ENCODE results near the gene SLC22A5. TPM values are rescaled to one million over a fixed set of nuclear protein-coding genes. Genes with fewer than 3 reads are reported as not detected.

SLC22A5 gene
- polyA plus RNA-seq, 1 donor (not counting 4 experiments of a cell fraction or from before 2014, with no cell fraction given) = 14.8 TPM

- no peak for TF ChIP-seq CTCF (optimal IDR thresholded peaks at IDR 0.05 in 1 of 3, IDR thresholded peaks at IDR 0.05 in 1 of 3, conservative IDR thresholded peaks at IDR 0.05 in 1 of 3; ENCODE audit: extremely low read depth in 1 of 3, insufficient read depth in 2 of 3, low read length in 3 of 3)
- TF ChIP-seq EZH2 (IDR thresholded peaks at IDR 0.05; ENCODE audit: low read length) = no peak
- Histone ChIP-seq H3K9me3 (ENCODE audit: control insufficient read depth, low read depth, low read length) (no peaks in the 10 kb centered on the region), H4K20me1 (ENCODE audit: control insufficient read depth, extremely low read depth, insufficient read depth, low read length) (no peaks in the 10 kb centered on the region), H3K27ac (ENCODE audit: control insufficient read depth, insufficient read depth, low read length) (no peak overlapping the region), H3K36me3 (ENCODE audit: control insufficient read depth in 2 of 2, extremely low read depth in 1 of 2, insufficient read depth in 2 of 2, low read length in 2 of 2) (peaks cover 16 to 36% of the 10 kb centered on the region in 2 experiments), H3K4me1 (ENCODE audit: control insufficient read depth, extremely low read depth, insufficient read depth, low read length) (peaks cover 73% of the 10 kb centered on the region), H3K27me3 (ENCODE audit: control insufficient read depth, extremely low read depth, insufficient read depth, low read length) (no peaks in the 10 kb centered on the region), H2AFZ (ENCODE audit: control insufficient read depth, low read length) (no peak overlapping the region), H3K4me3 (ENCODE audit: control insufficient read depth in 2 of 3, extremely low read depth in 1 of 3, insufficient read depth in 2 of 3, low read depth in 1 of 3, low read length in 3 of 3) (no peak overlapping the region), H3K4me2 (ENCODE audit: control insufficient read depth, extremely low read depth, insufficient read depth, low read depth, low read length) (no peak overlapping the region), H3K9me1 (ENCODE audit: control insufficient read depth, extremely low read depth, insufficient read depth, low read length) (no peaks in the 10 kb centered on the region), H3K9ac (ENCODE audit: control insufficient read depth, extremely low read depth, insufficient read depth, low read length) (no peak overlapping the region), H3K79me2 (ENCODE audit: control insufficient read depth, insufficient read depth, low read length) (no peaks in the 10 kb centered on the region)
- DNase-seq (ENCODE audit: low read depth, low spot score) (no peak), FAIRE-seq (no peak)
- dilution Hi-C loops (cut with MboI; ENCODE audit: extremely low pct_ligation_motif_present, low sequenced_read_pairs) = no loop called here
Observed at GRCh38 chr5:132391870-132392269, 22.4 kb downstream of the SLC22A5 start.

GRCh38 chr5:132392411-132392810, 22.9 kb downstream of the SLC22A5 start:
- no peak overlapping the region for H3K9ac ChIP-seq (ENCODE audit: control insufficient read depth, extremely low read depth, insufficient read depth, low read length)
- H3K36me3 ChIP-seq (ENCODE audit: control insufficient read depth in 2 of 2, extremely low read depth in 1 of 2, insufficient read depth in 2 of 2, low read length in 2 of 2) = peaks cover 16 to 36% of the 10 kb centered on the region in 2 experiments
- H3K27ac ChIP-seq (ENCODE audit: control insufficient read depth, insufficient read depth, low read length) = no peak overlapping the region
- no peaks in the 10 kb centered on the region for H3K9me1 ChIP-seq (ENCODE audit: control insufficient read depth, extremely low read depth, insufficient read depth, low read length)
- H3K27me3 ChIP-seq (ENCODE audit: control insufficient read depth, extremely low read depth, insufficient read depth, low read length) = no peaks in the 10 kb centered on the region
- dilution Hi-C loops (cut with MboI; ENCODE audit: extremely low pct_ligation_motif_present, low sequenced_read_pairs) = no loop called here
- TF ChIP-seq CTCF (optimal IDR thresholded peaks at IDR 0.05 in 1 of 3, IDR thresholded peaks at IDR 0.05 in 1 of 3, conservative IDR thresholded peaks at IDR 0.05 in 1 of 3; ENCODE audit: extremely low read depth in 1 of 3, insufficient read depth in 2 of 3, low read length in 3 of 3) (no peak), EZH2 (IDR thresholded peaks at IDR 0.05; ENCODE audit: low read length) (no peak)
- H3K9me3 ChIP-seq (ENCODE audit: control insufficient read depth, low read depth, low read length) = no peaks in the 10 kb centered on the region
- peaks cover 73% of the 10 kb centered on the region for H3K4me1 ChIP-seq (ENCODE audit: control insufficient read depth, extremely low read depth, insufficient read depth, low read length)
- no peaks in the 10 kb centered on the region for H3K79me2 ChIP-seq (ENCODE audit: control insufficient read depth, insufficient read depth, low read length)
- no peak for FAIRE-seq
- H3K4me2 ChIP-seq (ENCODE audit: control insufficient read depth, extremely low read depth, insufficient read depth, low read depth, low read length) = no peak overlapping the region
- no peak overlapping the region for H2AFZ ChIP-seq (ENCODE audit: control insufficient read depth, low read length)
- no peak for DNase-seq (ENCODE audit: low read depth, low spot score)
- H3K4me3 ChIP-seq (ENCODE audit: control insufficient read depth in 2 of 3, extremely low read depth in 1 of 3, insufficient read depth in 2 of 3, low read depth in 1 of 3, low read length in 3 of 3) = no peak overlapping the region
- no peaks in the 10 kb centered on the region for H4K20me1 ChIP-seq (ENCODE audit: control insufficient read depth, extremely low read depth, insufficient read depth, low read length)

Measured in keratinocyte (primary cell).